ENCODE data around the gene GNPTAB.

DNA sequence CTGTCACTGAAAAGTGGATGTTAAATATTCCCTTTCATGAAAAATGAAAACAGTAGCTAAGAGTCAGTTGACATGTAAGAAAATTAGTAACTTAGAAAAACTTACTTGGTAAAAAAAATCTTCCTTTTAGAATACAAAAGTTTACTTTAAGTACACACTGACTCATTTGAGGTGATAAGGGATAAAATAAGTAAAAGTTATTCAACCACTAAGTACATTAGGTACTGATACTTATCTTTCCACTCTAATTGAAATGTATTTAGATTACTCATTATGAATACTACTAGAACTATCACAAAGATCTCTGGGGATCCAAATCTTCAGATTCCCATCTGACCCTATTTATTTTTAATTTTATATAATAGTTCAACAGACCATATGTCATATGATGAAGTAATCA, 103.7 kb downstream of the GNPTAB start:
- TF ChIP-seq, protein P1, sequence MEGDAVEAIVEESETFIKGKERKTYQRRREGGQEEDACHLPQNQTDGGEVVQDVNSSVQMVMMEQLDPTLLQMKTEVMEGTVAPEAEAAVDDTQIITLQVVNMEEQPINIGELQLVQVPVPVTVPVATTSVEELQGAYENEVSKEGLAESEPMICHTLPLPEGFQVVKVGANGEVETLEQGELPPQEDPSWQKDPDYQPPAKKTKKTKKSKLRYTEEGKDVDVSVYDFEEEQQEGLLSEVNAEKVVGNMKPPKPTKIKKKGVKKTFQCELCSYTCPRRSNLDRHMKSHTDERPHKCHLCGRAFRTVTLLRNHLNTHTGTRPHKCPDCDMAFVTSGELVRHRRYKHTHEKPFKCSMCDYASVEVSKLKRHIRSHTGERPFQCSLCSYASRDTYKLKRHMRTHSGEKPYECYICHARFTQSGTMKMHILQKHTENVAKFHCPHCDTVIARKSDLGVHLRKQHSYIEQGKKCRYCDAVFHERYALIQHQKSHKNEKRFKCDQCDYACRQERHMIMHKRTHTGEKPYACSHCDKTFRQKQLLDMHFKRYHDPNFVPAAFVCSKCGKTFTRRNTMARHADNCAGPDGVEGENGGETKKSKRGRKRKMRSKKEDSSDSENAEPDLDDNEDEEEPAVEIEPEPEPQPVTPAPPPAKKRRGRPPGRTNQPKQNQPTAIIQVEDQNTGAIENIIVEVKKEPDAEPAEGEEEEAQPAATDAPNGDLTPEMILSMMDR (IDR thresholded peaks at IDR 0.05), result no peak
- TF ChIP-seq, protein P2, sequence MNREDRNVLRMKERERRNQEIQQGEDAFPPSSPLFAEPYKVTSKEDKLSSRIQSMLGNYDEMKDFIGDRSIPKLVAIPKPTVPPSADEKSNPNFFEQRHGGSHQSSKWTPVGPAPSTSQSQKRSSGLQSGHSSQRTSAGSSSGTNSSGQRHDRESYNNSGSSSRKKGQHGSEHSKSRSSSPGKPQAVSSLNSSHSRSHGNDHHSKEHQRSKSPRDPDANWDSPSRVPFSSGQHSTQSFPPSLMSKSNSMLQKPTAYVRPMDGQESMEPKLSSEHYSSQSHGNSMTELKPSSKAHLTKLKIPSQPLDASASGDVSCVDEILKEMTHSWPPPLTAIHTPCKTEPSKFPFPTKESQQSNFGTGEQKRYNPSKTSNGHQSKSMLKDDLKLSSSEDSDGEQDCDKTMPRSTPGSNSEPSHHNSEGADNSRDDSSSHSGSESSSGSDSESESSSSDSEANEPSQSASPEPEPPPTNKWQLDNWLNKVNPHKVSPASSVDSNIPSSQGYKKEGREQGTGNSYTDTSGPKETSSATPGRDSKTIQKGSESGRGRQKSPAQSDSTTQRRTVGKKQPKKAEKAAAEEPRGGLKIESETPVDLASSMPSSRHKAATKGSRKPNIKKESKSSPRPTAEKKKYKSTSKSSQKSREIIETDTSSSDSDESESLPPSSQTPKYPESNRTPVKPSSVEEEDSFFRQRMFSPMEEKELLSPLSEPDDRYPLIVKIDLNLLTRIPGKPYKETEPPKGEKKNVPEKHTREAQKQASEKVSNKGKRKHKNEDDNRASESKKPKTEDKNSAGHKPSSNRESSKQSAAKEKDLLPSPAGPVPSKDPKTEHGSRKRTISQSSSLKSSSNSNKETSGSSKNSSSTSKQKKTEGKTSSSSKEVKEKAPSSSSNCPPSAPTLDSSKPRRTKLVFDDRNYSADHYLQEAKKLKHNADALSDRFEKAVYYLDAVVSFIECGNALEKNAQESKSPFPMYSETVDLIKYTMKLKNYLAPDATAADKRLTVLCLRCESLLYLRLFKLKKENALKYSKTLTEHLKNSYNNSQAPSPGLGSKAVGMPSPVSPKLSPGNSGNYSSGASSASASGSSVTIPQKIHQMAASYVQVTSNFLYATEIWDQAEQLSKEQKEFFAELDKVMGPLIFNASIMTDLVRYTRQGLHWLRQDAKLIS (CRISPR knock-in tag; IDR thresholded peaks at IDR 0.05; ENCODE audit: borderline replicate concordance), result no peak
- TF ChIP-seq SMAD3 (CRISPR knock-in tag; IDR thresholded peaks at IDR 0.05; ENCODE audit: borderline replicate concordance) (no peak), CBFB (CRISPR knock-in tag; IDR thresholded peaks at IDR 0.05; ENCODE audit: low read depth) (no peak), SP1 (CRISPR knock-in tag; conservative IDR thresholded peaks at IDR 0.05) (no peak), ETV6 (CRISPR knock-in tag; IDR thresholded peaks at IDR 0.05) (no peak), SMAD4 (CRISPR knock-in tag; IDR thresholded peaks at IDR 0.05) (no peak), IRF1 (CRISPR knock-in tag; IDR thresholded peaks at IDR 0.05) (no peak), ATF1 (CRISPR knock-in tag; IDR thresholded peaks at IDR 0.05) (no peak)
- TF ChIP-seq, protein P3, sequence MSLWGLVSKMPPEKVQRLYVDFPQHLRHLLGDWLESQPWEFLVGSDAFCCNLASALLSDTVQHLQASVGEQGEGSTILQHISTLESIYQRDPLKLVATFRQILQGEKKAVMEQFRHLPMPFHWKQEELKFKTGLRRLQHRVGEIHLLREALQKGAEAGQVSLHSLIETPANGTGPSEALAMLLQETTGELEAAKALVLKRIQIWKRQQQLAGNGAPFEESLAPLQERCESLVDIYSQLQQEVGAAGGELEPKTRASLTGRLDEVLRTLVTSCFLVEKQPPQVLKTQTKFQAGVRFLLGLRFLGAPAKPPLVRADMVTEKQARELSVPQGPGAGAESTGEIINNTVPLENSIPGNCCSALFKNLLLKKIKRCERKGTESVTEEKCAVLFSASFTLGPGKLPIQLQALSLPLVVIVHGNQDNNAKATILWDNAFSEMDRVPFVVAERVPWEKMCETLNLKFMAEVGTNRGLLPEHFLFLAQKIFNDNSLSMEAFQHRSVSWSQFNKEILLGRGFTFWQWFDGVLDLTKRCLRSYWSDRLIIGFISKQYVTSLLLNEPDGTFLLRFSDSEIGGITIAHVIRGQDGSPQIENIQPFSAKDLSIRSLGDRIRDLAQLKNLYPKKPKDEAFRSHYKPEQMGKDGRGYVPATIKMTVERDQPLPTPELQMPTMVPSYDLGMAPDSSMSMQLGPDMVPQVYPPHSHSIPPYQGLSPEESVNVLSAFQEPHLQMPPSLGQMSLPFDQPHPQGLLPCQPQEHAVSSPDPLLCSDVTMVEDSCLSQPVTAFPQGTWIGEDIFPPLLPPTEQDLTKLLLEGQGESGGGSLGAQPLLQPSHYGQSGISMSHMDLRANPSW (CRISPR knock-in tag; conservative IDR thresholded peaks at IDR 0.05; ENCODE audit: low read depth), result no peak

Measured in WTC11 (cell line).